D721Med (cell line): ENCODE results near the gene MMS19.

Experiments used
- DNase-seq: peaks from one replicate; pipeline ENCODE4 v3.0.0; 2011; ENCODE audit warnings: low spot score; ENCODE audit not compliant: insufficient read length
- FAIRE-seq: peaks from 2 replicates; lab custom pipeline; 2011; peaks lifted over from hg19 to GRCh38; lab: Jason Lieb, UNC
- CTCF ChIP-seq: IDR thresholded peaks from 2 replicates; pipeline ENCODE4 v1.5.1; 2012; ENCODE audit warnings: mild to moderate bottlenecking, control low read depth; ENCODE audit not compliant: insufficient read depth; ENCODE audit errors: missing control alignments

MMS19 gene

GRCh38 chr10:97522937-97523336, 24.7 kb upstream of the MMS19 start:
- FAIRE-seq, result no peak
- no peak for DNase-seq
- TF ChIP-seq CTCF, result no peak

DNA sequence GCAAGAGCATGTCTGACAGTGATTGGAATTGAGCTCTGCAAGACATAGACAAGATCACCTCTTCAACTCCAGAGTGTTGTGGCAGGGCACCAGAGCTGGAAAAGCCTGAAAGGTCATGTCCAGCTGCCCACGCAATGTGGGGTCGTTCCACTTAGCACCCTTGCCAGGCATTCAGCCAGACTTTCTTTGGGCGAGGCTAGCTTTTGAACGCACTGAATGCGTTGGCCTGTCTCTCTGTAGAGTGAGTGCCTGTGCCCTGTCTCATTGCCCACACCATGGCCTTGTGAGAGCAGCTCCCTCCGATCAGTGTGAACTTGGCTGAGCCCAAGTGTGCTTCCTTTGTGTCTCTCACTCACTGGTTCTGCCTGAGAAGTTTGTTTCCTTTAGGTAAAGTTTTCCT, 23.8 kb upstream of the MMS19 start:
- no peak for TF ChIP-seq CTCF
- no peak for DNase-seq
- FAIRE-seq, result no peak

DNA sequence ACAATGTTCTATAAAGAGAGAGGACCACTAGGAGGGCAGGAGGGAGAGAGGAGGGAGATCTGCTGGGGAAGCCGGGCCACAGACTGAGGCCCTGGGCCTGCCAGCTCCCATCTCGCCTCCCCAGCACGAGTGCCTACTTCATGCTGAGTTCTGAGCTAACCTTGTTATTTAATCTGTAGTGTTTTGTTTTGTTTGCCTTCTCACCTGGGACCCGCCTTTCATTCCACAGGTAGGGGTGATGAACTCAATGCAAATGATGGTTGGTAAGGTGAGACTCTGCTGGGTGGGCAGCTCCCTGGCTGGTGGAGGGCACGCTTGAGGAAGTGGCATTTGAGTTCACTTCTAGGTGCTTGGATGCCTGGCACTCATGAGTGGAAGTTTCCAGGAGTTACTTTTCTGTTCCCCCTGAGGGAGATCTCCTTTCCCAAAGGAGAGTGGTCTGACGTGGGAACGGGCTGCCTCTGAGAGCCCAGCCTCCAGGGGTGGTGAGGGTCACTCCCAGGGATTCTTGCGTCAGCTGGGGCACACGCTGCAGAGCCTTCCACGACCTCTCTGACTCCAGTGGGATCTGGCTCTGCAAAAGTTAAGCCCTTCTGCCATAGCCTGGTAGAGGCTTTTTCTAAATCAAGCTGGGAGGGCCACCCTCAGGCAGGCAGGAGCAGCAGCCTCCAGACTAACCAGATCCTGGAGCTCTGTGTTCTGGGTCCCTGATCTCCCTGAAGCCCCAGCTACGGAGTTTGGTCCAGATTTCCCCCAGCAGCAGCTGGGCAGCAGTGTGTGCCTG, 22.9 kb upstream of the MMS19 start:
- no peak for DNase-seq
- FAIRE-seq, result no peak
- no peak for TF ChIP-seq CTCF

DNA sequence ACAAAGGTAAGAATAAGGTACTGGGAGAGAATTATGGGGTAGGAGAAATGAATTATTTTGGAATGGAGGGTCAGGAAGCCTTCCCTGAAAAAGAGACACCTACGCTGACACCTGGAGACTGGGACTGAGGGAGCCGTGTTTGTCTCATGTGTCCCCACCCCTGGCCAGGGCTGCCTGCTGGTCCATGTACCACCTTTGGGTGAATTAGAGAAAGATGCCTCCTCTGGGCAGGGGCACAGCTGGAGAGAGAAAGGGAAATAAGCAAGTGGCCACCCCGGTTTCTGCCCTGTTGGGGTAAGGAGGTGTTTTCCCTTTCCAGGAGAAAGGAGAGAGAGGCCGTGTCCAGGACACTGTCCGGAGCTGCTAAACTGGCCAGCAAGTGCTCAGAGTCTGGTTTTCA, 22.3 kb upstream of the MMS19 start:
- FAIRE-seq, result no peak
- DNase-seq, result no peak
- no peak for TF ChIP-seq CTCF

GRCh38 chr10:97519342-97519741, 21.1 kb upstream of the MMS19 start:
- FAIRE-seq, result no peak
- TF ChIP-seq CTCF, result no peak
- no peak for DNase-seq

- no peak for TF ChIP-seq CTCF
- FAIRE-seq (no peak), DNase-seq (no peak)
These were observed 20.2 kb upstream of the MMS19 start for GRCh38 chr10:97518301-97519043.
